ENCODE data around the gene PPHLN1. TPM values are rescaled to one million over a fixed set of nuclear protein-coding genes. Genes with fewer than 3 reads are reported as not detected.

PPHLN1 gene
- total and polyA plus RNA-seq, 2 of the 8 experiments (the other 6 are each of a cell fraction or from before 2014, with no cell fraction given): 34.3 to 71.6 TPM

- ChIA-PET CTCF (ENCODE audit: partially characterized antibody) (interaction anchor here (0.6 to 1.5 kb wide), 7 partner anchors 13 to 840 kb away, joined by 3 to 7 read pairs (median 3); no protein-coding TSS in a partner anchor), POLR2A (ENCODE audit: partially characterized antibody) (interaction anchor here (0.7 to 1.5 kb wide), 4 partner anchors 8 to 13 kb away, joined by 3 to 6 read pairs (median 4); no protein-coding TSS in a partner anchor)
- Histone ChIP-seq H4K91ac (replicated peaks; ENCODE audit: insufficient read length, low read length) (no peak overlapping the region), H4K20me1 (replicated peaks in 1 of 2; ENCODE audit: control insufficient read depth in 1 of 2, insufficient read depth in 2 of 2, low read length in 2 of 2) (no peaks in the 10 kb centered on the region), H3K36me3 (ENCODE audit: control insufficient read depth in 2 of 4, insufficient read depth in 4 of 4, low read length in 3 of 4) (peaks cover 0 to 14% (median 2%) of the 10 kb centered on the region in 4 experiments; a peak in 2 of 8 replicates), H2AK5ac (ENCODE audit: low read depth, low read length) (no peak overlapping the region; the same call in 1 of the 2 replicates), H2BK12ac (ENCODE audit: low read depth, low read length) (no peak overlapping the region), H3K79me2 (ENCODE audit: control insufficient read depth in 1 of 2, insufficient read depth in 2 of 2, low read length in 2 of 2) (no peaks in the 10 kb centered on the region), H3K14ac (ENCODE audit: insufficient read length) (no peak overlapping the region), H2AFZ (ENCODE audit: low read length) (no peak overlapping the region), H3K9me3 (ENCODE audit: insufficient read depth in 2 of 2, low read depth in 1 of 2, low read length in 1 of 2) (no peaks in the 10 kb centered on the region; a peak in 1 of 4 replicates), H2BK20ac (ENCODE audit: low read length) (no peak overlapping the region), H3K4me2 (ENCODE audit: insufficient read depth in 1 of 2, low read depth in 2 of 2, low read length in 2 of 2) (0 out of 4 replicates have a peak overlapping the region, but pooled peaks have one; percentile 6 to 19), H2BK5ac (ENCODE audit: low read depth, low read length) (0 out of 2 replicates have a peak overlapping the region, but pooled peaks have one; percentile 2), H3K27me3 (replicated peaks in 1 of 4; ENCODE audit: control insufficient read depth in 3 of 4, extremely low read depth in 1 of 4, insufficient read depth in 3 of 4, low read length in 3 of 4) (no peaks in the 10 kb centered on the region), H2BK15ac (ENCODE audit: low read length) (no peak overlapping the region), H3K23ac (ENCODE audit: insufficient read length) (no peak overlapping the region), H3K23me2 (ENCODE audit: low read depth, low read length) (no peaks in the 10 kb centered on the region), H3K4ac (replicated peaks; ENCODE audit: insufficient read length, low read depth, low read length) (no peak overlapping the region), H3K9ac (replicated peaks in 1 of 4; ENCODE audit: extremely low read depth in 1 of 4, low read depth in 3 of 4, low read length in 3 of 4) (no peak overlapping the region), H3K4me1 (replicated peaks in 1 of 4; ENCODE audit: control insufficient read depth in 3 of 4, insufficient read depth in 4 of 4, low read length in 3 of 4) (peaks cover 0 to 10% (median 3%) of the 10 kb centered on the region in 4 experiments; a peak in 3 of 7 replicates), H3K56ac (replicated peaks; ENCODE audit: insufficient read length, low read depth, low read length) (no peak overlapping the region), H4K5ac (ENCODE audit: insufficient read length, low read depth, low read length) (no peak overlapping the region), H3K27ac (ENCODE audit: low read depth, low read length) (no peak overlapping the region), H3K18ac (ENCODE audit: extremely low read depth, low read length) (no peak overlapping the region), H3K79me1 (ENCODE audit: low read depth, low read length) (no peaks in the 10 kb centered on the region), H4K8ac (ENCODE audit: extremely low read depth, insufficient read depth, low read length) (no peak overlapping the region), H2BK120ac (replicated peaks; ENCODE audit: low read depth, low read length) (no peak overlapping the region), H3K4me3 (ENCODE audit: extremely low read depth in 1 of 4, insufficient read depth in 2 of 4, low read depth in 3 of 4, low read length in 4 of 4) (no peak overlapping the region)
- DNase-seq (ENCODE audit: low read depth in 1 of 2, low spot score in 2 of 2) (peak in 1 of 2 experiments; percentile 43), FAIRE-seq (no peak)
- no peak for TF ChIP-seq YY1 (IDR thresholded peaks at IDR 0.05; ENCODE audit: low read depth, low read length)
- TF ChIP-seq SRF (IDR thresholded peaks at IDR 0.05; ENCODE audit: low read depth, low read length): no peak
- TF ChIP-seq TEAD4 (IDR thresholded peaks at IDR 0.05; ENCODE audit: low read depth, low read length): no peak
- no peak for TF ChIP-seq TCF12 (IDR thresholded peaks at IDR 0.05; ENCODE audit: low read depth, low read length)
- TF ChIP-seq RAD21 (IDR thresholded peaks at IDR 0.05 in 1 of 2, conservative IDR thresholded peaks at IDR 0.05 in 1 of 2; ENCODE audit: low read depth in 2 of 2, low read length in 2 of 2): no peak
- WGBS, 2 experiments (ENCODE audit: extremely low coverage in 1 of 2, insufficient coverage in 1 of 2, insufficient read length in 1 of 2, insufficient replicate concordance in 2 of 2, low coverage in 1 of 2, low lambda C conversion rate in 2 of 2, missing lambda C conversion rate in 1 of 2): 71% methylated on average over 19 of the region's 19 CpGs; no CpG with 5 or more reads in 1 of the 2 experiments
These were observed 116.4 kb downstream of the PPHLN1 start for GRCh38 chr12:42442311-42442759.

All from H1 (cell line).